ENCODE results near the gene TCAP. TPM values are rescaled to one million over a fixed set of nuclear protein-coding genes. Genes with fewer than 3 reads are reported as not detected.

TCAP gene
- polyA plus RNA-seq, 1 donor (not counting 4 experiments of a cell fraction or from before 2014, with no cell fraction given), result 0.20 TPM

DNA sequence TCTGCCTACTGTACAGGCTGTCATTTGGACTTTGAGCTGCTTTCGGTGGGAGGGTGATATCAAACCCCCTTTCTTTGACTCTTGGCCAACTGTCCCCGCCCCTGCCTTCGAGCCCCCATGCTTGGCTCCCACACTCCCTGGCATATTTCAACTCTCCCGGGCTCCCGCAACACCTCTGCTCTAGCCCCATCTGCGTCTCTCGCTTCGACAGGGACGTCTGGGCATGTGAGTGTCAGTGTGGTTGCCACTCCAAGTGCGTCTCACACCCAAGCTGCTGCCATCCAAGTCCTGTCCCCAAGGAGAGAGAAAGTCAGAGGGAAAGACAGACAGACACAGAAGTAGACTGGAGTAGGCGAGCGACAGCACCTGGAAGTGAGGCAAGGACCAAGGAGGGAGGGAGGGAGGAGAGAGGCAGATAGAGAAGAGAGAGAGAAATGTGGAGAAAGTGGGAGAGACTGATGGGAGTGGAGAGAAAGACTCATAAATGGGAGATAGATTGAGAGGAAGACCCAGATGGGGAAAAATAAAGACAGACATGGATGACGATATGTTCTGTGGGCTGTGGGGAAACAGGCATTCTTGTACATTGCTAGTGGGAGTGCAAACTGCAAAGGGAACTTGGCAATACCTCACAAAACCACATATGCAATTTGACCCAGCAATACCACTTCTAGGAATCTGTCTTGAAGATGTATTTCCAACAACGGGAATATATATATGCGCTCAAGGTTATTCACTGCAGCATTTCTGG is 16.4 kb upstream of the TCAP start:
- Histone ChIP-seq H3K36me3 (ENCODE audit: control insufficient read depth in 2 of 2, extremely low read depth in 1 of 2, insufficient read depth in 2 of 2, low read length in 2 of 2) (peaks cover 0 to 3% of the 10 kb centered on the region in 2 experiments), H3K4me1 (ENCODE audit: control insufficient read depth, extremely low read depth, insufficient read depth, low read length) (peaks cover 2% of the 10 kb centered on the region), H3K9ac (ENCODE audit: control insufficient read depth, extremely low read depth, insufficient read depth, low read length) (no peak overlapping the region), H3K9me1 (ENCODE audit: control insufficient read depth, extremely low read depth, insufficient read depth, low read length) (no peaks in the 10 kb centered on the region), H4K20me1 (ENCODE audit: control insufficient read depth, extremely low read depth, insufficient read depth, low read length) (peaks cover 4% of the 10 kb centered on the region), H3K27ac (ENCODE audit: control insufficient read depth, insufficient read depth, low read length) (no peak overlapping the region), H2AFZ (ENCODE audit: control insufficient read depth, low read length) (no peak overlapping the region), H3K4me3 (ENCODE audit: control insufficient read depth in 2 of 3, extremely low read depth in 1 of 3, insufficient read depth in 2 of 3, low read depth in 1 of 3, low read length in 3 of 3) (no peak overlapping the region), H3K79me2 (ENCODE audit: control insufficient read depth, insufficient read depth, low read length) (peaks cover 15% of the 10 kb centered on the region), H3K27me3 (ENCODE audit: control insufficient read depth, extremely low read depth, insufficient read depth, low read length) (no peaks in the 10 kb centered on the region), H3K4me2 (ENCODE audit: control insufficient read depth, extremely low read depth, insufficient read depth, low read depth, low read length) (no peak overlapping the region), H3K9me3 (ENCODE audit: control insufficient read depth, low read depth, low read length) (no peaks in the 10 kb centered on the region)
- FAIRE-seq, result no peak
- no peak for DNase-seq (ENCODE audit: low read depth, low spot score)
- TF ChIP-seq EZH2 (IDR thresholded peaks at IDR 0.05; ENCODE audit: low read length), result no peak
- TF ChIP-seq, protein P1, sequence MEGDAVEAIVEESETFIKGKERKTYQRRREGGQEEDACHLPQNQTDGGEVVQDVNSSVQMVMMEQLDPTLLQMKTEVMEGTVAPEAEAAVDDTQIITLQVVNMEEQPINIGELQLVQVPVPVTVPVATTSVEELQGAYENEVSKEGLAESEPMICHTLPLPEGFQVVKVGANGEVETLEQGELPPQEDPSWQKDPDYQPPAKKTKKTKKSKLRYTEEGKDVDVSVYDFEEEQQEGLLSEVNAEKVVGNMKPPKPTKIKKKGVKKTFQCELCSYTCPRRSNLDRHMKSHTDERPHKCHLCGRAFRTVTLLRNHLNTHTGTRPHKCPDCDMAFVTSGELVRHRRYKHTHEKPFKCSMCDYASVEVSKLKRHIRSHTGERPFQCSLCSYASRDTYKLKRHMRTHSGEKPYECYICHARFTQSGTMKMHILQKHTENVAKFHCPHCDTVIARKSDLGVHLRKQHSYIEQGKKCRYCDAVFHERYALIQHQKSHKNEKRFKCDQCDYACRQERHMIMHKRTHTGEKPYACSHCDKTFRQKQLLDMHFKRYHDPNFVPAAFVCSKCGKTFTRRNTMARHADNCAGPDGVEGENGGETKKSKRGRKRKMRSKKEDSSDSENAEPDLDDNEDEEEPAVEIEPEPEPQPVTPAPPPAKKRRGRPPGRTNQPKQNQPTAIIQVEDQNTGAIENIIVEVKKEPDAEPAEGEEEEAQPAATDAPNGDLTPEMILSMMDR (optimal IDR thresholded peaks at IDR 0.05 in 1 of 3, IDR thresholded peaks at IDR 0.05 in 1 of 3, conservative IDR thresholded peaks at IDR 0.05 in 1 of 3; ENCODE audit: extremely low read depth in 1 of 3, insufficient read depth in 2 of 3, low read length in 3 of 3), result no peak
- dilution Hi-C loops (cut with MboI; ENCODE audit: extremely low pct_ligation_motif_present, low sequenced_read_pairs), result no loop called here

DNA sequence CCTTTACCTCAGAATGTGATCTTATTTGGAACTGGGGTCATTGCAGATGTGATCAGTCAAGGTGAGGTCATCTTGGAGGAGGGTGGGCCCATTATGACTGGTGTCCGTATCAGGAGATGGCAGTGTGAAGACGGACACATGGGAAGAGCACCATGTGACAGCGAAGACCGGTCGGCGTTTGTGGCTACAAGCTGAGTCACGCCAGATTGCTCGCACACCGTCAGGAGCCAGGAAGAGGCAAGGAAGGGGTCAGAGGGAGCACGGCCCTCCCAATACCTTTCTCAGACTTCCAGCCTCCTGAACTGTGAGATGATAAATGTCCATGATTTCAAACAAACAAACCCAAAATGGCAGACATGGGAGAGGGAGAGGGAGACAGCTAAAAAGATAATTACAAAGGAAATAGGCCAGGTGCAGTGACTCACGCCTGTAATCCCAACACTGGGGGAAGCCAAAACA is 15.0 kb upstream of the TCAP start:
- Histone ChIP-seq H3K4me3 (ENCODE audit: control insufficient read depth in 2 of 3, extremely low read depth in 1 of 3, insufficient read depth in 2 of 3, low read depth in 1 of 3, low read length in 3 of 3) (no peak overlapping the region), H3K79me2 (ENCODE audit: control insufficient read depth, insufficient read depth, low read length) (peaks cover 7% of the 10 kb centered on the region), H2AFZ (ENCODE audit: control insufficient read depth, low read length) (no peak overlapping the region), H3K9me3 (ENCODE audit: control insufficient read depth, low read depth, low read length) (no peaks in the 10 kb centered on the region), H3K36me3 (ENCODE audit: control insufficient read depth in 2 of 2, extremely low read depth in 1 of 2, insufficient read depth in 2 of 2, low read length in 2 of 2) (peaks cover 0 to 3% of the 10 kb centered on the region in 2 experiments), H4K20me1 (ENCODE audit: control insufficient read depth, extremely low read depth, insufficient read depth, low read length) (peaks cover 6% of the 10 kb centered on the region), H3K4me1 (ENCODE audit: control insufficient read depth, extremely low read depth, insufficient read depth, low read length) (no peaks in the 10 kb centered on the region), H3K9ac (ENCODE audit: control insufficient read depth, extremely low read depth, insufficient read depth, low read length) (no peak overlapping the region), H3K27me3 (ENCODE audit: control insufficient read depth, extremely low read depth, insufficient read depth, low read length) (no peaks in the 10 kb centered on the region), H3K4me2 (ENCODE audit: control insufficient read depth, extremely low read depth, insufficient read depth, low read depth, low read length) (no peak overlapping the region), H3K9me1 (ENCODE audit: control insufficient read depth, extremely low read depth, insufficient read depth, low read length) (no peaks in the 10 kb centered on the region), H3K27ac (ENCODE audit: control insufficient read depth, insufficient read depth, low read length) (no peak overlapping the region)
- DNase-seq (ENCODE audit: low read depth, low spot score) (no peak), FAIRE-seq (no peak)
- no peak for TF ChIP-seq EZH2 (IDR thresholded peaks at IDR 0.05; ENCODE audit: low read length)
- TF ChIP-seq, protein P1 (optimal IDR thresholded peaks at IDR 0.05 in 1 of 3, IDR thresholded peaks at IDR 0.05 in 1 of 3, conservative IDR thresholded peaks at IDR 0.05 in 1 of 3; ENCODE audit: extremely low read depth in 1 of 3, insufficient read depth in 2 of 3, low read length in 3 of 3), result no peak
- dilution Hi-C loops (cut with MboI; ENCODE audit: extremely low pct_ligation_motif_present, low sequenced_read_pairs), result no loop called here

All from keratinocyte (primary cell).